AG10803 (cell line): ENCODE data around the gene SOCS6.

Experiments
- DNase-seq: peaks from one replicate; pipeline ENCODE4 v3.0.0; 2010; ENCODE audit warnings: low read depth
- H3K4me3 ChIP-seq: 2 replicates; pipeline ENCODE4 v1.5.1; 2011; ENCODE audit warnings: mild to moderate bottlenecking, low read length, control low read depth
- TF ChIP-seq, protein P1 (sequence below): conservative IDR thresholded peaks from 2 replicates; pipeline ENCODE4 v1.5.1; 2011; ENCODE audit warnings: mild to moderate bottlenecking, low read length, control low read depth, inconsistent platforms

The SOCS6 gene

DNA sequence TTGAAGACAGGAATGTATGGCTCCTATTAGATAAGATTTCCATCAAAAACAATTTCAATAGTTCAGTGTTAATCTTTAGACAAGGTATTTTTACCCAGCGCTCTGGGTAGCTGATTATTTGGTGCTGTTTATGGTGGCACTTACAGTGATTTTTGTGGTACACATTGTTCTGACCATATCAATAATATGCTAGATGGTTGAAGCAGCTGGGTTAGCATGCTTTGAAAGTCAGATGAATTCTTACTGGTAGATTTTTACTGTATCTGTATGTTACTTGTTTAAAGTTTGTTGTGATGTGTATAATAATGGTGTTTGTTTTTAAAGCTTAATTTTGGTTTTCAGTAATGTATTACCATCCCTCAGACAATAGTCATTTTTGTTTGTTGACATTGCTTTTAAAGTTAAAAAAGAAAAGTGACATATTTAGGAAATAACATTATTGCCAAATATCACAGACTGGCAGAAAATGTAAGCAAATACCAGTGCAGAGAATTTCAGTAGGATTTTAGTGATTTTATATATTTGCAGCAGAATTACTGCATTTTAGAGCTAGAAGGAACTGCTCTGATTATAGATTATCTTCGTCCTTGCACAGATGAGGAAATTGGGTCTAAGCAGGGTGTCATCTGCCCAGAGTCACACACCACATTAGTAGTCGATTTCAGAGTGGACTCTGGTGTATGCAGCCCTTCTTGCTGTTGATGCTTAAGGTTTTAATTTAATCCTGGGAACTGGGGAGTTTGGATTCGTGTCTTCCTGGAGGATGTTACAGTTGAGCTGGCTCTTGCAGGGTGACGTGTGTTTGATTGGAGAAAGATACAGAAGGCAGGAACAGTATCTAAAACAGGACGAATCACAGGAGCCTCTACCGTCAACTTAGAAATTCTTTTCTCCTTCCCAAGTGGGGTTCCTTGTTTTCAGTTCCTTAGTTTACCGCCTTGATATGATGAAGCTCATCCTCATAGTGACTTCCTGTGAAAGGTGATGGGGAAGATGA lies 6.6 kb downstream of the SOCS6 start:
- TF ChIP-seq, protein P1, sequence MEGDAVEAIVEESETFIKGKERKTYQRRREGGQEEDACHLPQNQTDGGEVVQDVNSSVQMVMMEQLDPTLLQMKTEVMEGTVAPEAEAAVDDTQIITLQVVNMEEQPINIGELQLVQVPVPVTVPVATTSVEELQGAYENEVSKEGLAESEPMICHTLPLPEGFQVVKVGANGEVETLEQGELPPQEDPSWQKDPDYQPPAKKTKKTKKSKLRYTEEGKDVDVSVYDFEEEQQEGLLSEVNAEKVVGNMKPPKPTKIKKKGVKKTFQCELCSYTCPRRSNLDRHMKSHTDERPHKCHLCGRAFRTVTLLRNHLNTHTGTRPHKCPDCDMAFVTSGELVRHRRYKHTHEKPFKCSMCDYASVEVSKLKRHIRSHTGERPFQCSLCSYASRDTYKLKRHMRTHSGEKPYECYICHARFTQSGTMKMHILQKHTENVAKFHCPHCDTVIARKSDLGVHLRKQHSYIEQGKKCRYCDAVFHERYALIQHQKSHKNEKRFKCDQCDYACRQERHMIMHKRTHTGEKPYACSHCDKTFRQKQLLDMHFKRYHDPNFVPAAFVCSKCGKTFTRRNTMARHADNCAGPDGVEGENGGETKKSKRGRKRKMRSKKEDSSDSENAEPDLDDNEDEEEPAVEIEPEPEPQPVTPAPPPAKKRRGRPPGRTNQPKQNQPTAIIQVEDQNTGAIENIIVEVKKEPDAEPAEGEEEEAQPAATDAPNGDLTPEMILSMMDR = no peak
- 0 out of 2 replicates have a peak overlapping the region, but pooled peaks have one; percentile 3 for H3K4me3 ChIP-seq
- DNase-seq = peak; percentile 24

DNA sequence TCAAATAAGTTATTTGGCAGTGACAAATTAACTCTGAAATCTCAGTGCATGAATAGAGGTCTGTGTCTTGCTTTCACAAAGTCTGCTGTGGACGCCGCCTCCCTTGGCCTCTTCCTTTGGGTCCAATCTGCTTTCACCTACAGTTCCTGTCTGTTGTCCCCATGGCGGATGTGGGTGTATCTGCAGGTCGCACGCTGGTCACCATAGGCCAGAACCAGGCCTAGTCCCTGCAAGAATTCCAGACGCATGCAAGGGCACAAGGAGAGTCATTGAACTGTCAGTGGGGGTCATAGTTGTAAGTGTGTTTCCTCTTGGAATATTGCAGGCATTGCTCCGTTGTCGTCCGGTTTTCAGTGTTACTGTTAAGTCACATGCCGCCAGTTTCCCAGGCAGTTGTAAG lies 7.4 kb downstream of the SOCS6 start:
- DNase-seq = no peak
- TF ChIP-seq, protein P1 = no peak
- H3K4me3 ChIP-seq = no peak overlapping the region

DNA sequence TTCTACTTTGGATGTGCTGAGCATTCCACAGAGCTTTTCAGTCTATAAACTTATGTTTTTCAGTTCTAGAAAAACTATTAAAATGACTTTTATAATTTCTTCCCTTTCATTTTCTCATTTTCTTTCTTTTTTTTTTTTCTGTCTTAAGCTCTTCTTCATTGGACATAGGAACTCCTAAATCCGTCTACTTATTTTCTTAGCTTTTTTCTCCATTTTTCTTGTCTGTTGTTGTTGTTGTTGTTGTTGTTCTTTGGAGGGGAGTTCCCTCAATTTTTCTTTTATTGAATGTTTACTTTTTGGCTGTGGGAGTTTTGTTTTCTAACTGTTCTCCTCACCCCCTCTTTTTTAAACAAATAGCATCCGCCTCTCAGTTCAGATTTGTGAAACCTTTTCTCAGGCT lies 7.9 kb downstream of the SOCS6 start:
- H3K4me3 ChIP-seq = no peak overlapping the region
- TF ChIP-seq, protein P1 = no peak
- no peak for DNase-seq

DNA sequence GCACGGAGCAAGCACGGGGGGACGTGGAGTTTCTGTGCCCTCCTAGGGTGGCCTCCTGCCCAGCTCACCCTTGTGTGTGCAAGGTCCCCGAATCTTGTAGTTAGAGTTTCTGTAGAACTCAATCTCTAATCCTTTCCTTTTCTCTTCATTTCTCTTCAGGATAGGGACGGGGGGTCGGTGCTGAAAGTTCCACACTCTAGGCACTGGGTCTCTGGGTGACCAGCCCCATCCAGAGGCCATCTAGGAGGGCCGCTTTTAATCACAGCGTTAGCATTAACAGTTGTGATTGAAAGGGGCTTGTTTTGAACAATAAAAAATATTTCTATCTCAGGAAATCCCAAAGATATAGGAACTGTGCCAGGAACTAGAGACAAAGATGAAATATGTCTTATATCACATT lies 10.5 kb downstream of the SOCS6 start:
- no peak for DNase-seq
- TF ChIP-seq, protein P1 = no peak
- H3K4me3 ChIP-seq = no peak overlapping the region

DNA sequence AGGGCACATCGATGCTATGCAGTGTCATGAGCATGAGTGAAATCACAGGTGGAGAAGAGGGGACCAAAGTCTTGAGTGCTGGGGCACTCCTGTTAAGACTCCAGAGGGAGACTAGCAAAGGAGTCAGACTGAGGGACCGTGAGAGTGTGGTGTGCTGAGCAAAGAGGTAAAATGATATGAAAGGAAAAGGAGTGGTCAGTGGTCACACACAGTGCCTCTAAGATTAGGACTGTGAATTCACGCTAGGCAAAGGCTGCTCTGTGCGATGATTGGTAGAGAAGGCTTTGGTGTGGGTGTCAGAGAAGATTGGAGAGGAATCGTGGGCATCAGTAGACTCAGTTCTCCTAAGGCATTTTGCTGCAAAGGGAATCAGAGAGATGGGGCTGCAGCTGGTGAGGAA lies 12.8 kb downstream of the SOCS6 start:
- TF ChIP-seq, protein P1 = no peak
- H3K4me3 ChIP-seq = no peak overlapping the region
- no peak for DNase-seq

DNA sequence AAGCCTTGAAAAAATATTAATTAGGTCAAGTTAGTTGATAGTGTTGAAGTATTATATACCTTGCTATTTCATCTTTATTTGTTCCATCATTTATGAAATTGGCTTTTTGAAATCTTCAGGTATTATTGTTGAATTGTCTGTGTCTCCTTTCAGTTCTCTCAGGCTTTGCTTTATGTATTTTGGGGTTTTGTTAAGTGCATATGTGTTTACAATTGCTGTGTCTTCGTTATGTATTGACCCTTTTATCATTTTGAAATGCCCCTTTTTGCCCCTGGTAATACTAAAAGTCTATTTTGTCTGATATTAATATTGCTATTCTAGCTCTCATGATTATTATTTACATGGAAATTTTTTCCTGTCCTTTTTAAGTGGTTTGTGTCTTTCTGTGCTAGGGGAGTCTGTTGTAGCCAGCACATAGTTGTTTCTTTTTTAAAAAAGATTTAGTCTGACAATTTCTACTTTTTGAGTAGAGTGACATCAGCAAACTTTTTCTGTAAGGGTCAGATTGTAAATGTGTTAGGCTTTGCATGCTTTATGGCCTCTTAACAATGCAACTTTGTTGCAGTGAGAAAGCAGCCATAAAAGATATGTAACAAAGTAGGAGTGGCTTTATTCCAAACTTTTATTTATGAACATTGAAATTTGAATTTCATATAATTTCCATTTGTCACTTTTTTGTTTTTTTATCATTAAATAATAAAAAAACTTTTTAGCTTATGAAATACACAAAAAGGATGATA lies 19.9 kb downstream of the SOCS6 start:
- DNase-seq = no peak
- TF ChIP-seq, protein P1 = no peak
- H3K4me3 ChIP-seq = no peak overlapping the region
